ENCODE measurements around the gene PDE11A. TPM values are rescaled to one million over a fixed set of nuclear protein-coding genes. Genes with fewer than 3 reads are reported as not detected.
A peak's percentile ranks its signal among the peaks of the same experiment; 100 is the strongest.
"Not testable (repeated sequence)": the region's sequence is repeated elsewhere in the genome, so short reads cannot be mapped to it uniquely, and the experiment has no call there.

Gene PDE11A
- total RNA-seq, 3 donors from 2014 or later: 0.96 to 2.3 (median 2.2) TPM

- intact Hi-C loops (cut with DNase I; ENCODE audit: low total_unique reads): no loop called here
- TF ChIP-seq POLR2A (IDR thresholded peaks at IDR 0.05): no peak
- TF ChIP-seq POLR2AphosphoS5 (IDR thresholded peaks at IDR 0.05): no peak
- TF ChIP-seq CTCF (IDR thresholded peaks at IDR 0.05): no peak
- no peaks in the 10 kb centered on the region for H3K9me3 ChIP-seq
These were observed 266.6 kb downstream of the PDE11A start for GRCh38 chr2:177806025-177806424.

GRCh38 chr2:177799531-177799930 lies 273.0 kb downstream of the PDE11A start:
- H3K4me1 ChIP-seq: no peaks in the 10 kb centered on the region
- no peaks in the 10 kb centered on the region for H3K27me3 ChIP-seq
- H3K9me3 ChIP-seq: no peaks in the 10 kb centered on the region
- TF ChIP-seq CTCF (IDR thresholded peaks at IDR 0.05) (no peak), POLR2AphosphoS5 (IDR thresholded peaks at IDR 0.05) (no peak), POLR2A (IDR thresholded peaks at IDR 0.05) (no peak)
- DNase-seq (ENCODE audit: low spot score in 2 of 2): no peak
- intact Hi-C loops (cut with DNase I; ENCODE audit: low total_unique reads): no loop called here
- no peak overlapping the region for H3K4me3 ChIP-seq
- no peaks in the 10 kb centered on the region for H3K36me3 ChIP-seq
- H3K27ac ChIP-seq: no peak overlapping the region

More at GRCh38 chr2:177806025-177806424, 266.6 kb downstream of the PDE11A start:
- Histone ChIP-seq H3K36me3 (no peaks in the 10 kb centered on the region), H3K27ac (no peak overlapping the region), H3K4me1 (no peaks in the 10 kb centered on the region), H3K27me3 (no peaks in the 10 kb centered on the region), H3K4me3 (no peak overlapping the region)
- no peak for DNase-seq (ENCODE audit: low spot score in 2 of 2)

- intact Hi-C loops (cut with DNase I; ENCODE audit: low total_unique reads): no loop called here
These were observed 274.8 kb downstream of the PDE11A start for GRCh38 chr2:177797808-177798207.

GRCh38 chr2:177796654-177797415 lies 275.7 kb downstream of the PDE11A start:
- H3K4me3 ChIP-seq: no peak overlapping the region
- H3K9me3 ChIP-seq: no peaks in the 10 kb centered on the region
- DNase-seq (ENCODE audit: low spot score in 2 of 2): no peak
- H3K27ac ChIP-seq: no peak overlapping the region
- H3K36me3 ChIP-seq: no peaks in the 10 kb centered on the region
- TF ChIP-seq POLR2A (IDR thresholded peaks at IDR 0.05): no peak
- intact Hi-C loops (cut with DNase I; ENCODE audit: low total_unique reads): no loop called here
- no peaks in the 10 kb centered on the region for H3K27me3 ChIP-seq
- no peaks in the 10 kb centered on the region for H3K4me1 ChIP-seq

More at GRCh38 chr2:177797808-177798207, 274.8 kb downstream of the PDE11A start:
- DNase-seq (ENCODE audit: low spot score in 2 of 2): no peak
- Histone ChIP-seq H3K9me3 (no peaks in the 10 kb centered on the region), H3K4me1 (no peaks in the 10 kb centered on the region), H3K27me3 (no peaks in the 10 kb centered on the region), H3K27ac (no peak overlapping the region), H3K4me3 (no peak overlapping the region), H3K36me3 (no peaks in the 10 kb centered on the region)
- TF ChIP-seq POLR2AphosphoS5 (IDR thresholded peaks at IDR 0.05): no peak
- TF ChIP-seq CTCF (IDR thresholded peaks at IDR 0.05): no peak
- TF ChIP-seq POLR2A (IDR thresholded peaks at IDR 0.05): no peak

- no peaks in the 10 kb centered on the region for H3K4me1 ChIP-seq
- no peaks in the 10 kb centered on the region for H3K27me3 ChIP-seq
- H3K27ac ChIP-seq: no peak overlapping the region
- no peak for DNase-seq (ENCODE audit: low spot score in 2 of 2)
- intact Hi-C loops (cut with DNase I; ENCODE audit: low total_unique reads): no loop called here
- TF ChIP-seq CTCF (IDR thresholded peaks at IDR 0.05) (no peak), POLR2AphosphoS5 (IDR thresholded peaks at IDR 0.05) (no peak), POLR2A (IDR thresholded peaks at IDR 0.05) (no peak)
- no peak overlapping the region for H3K4me3 ChIP-seq
- H3K9me3 ChIP-seq: no peaks in the 10 kb centered on the region
- no peaks in the 10 kb centered on the region for H3K36me3 ChIP-seq
These were observed 276.6 kb downstream of the PDE11A start for GRCh38 chr2:177796011-177796410.

GRCh38 chr2:177785143-177785542 lies 287.4 kb downstream of the PDE11A start:
- H3K36me3 ChIP-seq; H3K27me3 ChIP-seq; DNase-seq (ENCODE audit: low spot score in 2 of 2); H3K9me3 ChIP-seq; H3K4me1 ChIP-seq; intact Hi-C loops (cut with DNase I; ENCODE audit: low total_unique reads); H3K4me3 ChIP-seq: not testable (repeated sequence)
- peak overlapping the region; percentile 48 to 81 for H3K27ac ChIP-seq
